Panc1 (cell line): Measurements from ENCODE around the gene DAB1. TPM values are rescaled to one million over a fixed set of nuclear protein-coding genes. Genes with fewer than 3 reads are reported as not detected.

Experiments
- ATAC-seq: fragments of 200-7000 bp; cut with Tn5 transposase; 2 replicates; pipeline ENCODE4 v1.9.1; 2020; ENCODE audit warnings: mild to moderate bottlenecking, moderate library complexity
- BruUV-seq: library from RNA; stranded (reverse); fragments of 400-500 nt; replicated peaks from 2 replicates; lab custom pipeline; 2021; lab: Mats Ljungman, UMichigan
- CTCF ChIA-PET: fragments of 300-600 bp; sonication (Branson Sonifier 250); formaldehyde crosslinking; loops from one replicate; lab custom pipeline; 2022; ENCODE audit warnings: antibody characterized with exemption; lab: Charles Lee
- POLR2A ChIA-PET: fragments of 300-600 bp; sonication (Branson Sonifier 250); formaldehyde crosslinking; loops from one replicate; lab custom pipeline; 2022; ENCODE audit warnings: antibody characterized with exemption; lab: Charles Lee
- DNase-seq: peaks from one replicate; pipeline ENCODE4 v3.0.0-alpha.2; 2010; ENCODE audit warnings: low read depth, low spot score
- H3K27ac ChIP-seq: 2 replicates; pipeline ENCODE4 v1.5.1; 2011; ENCODE audit warnings: mild to moderate bottlenecking, low read length, inconsistent platforms
- H3K27me3 ChIP-seq: fragments of 200-500 bp; sonication (Bioruptor generic); 2 replicates; pipeline ENCODE4 v1.6.0; 2014; ENCODE audit warnings: low read length, inconsistent platforms; ENCODE audit not compliant: control insufficient read depth, insufficient read depth
- H3K36me3 ChIP-seq: fragments of 200-500 bp; sonication (Bioruptor generic); 2 replicates; pipeline ENCODE4 v1.5.1; 2014; ENCODE audit warnings: inconsistent platforms, mild to moderate bottlenecking, low read length, moderate library complexity; ENCODE audit not compliant: control insufficient read depth, insufficient read depth
- H3K4me1 ChIP-seq: 2 replicates; pipeline ENCODE4 v1.5.1; 2011; ENCODE audit warnings: inconsistent platforms, mild to moderate bottlenecking, low read length, moderate library complexity; ENCODE audit not compliant: control insufficient read depth, insufficient read depth
- H3K4me3 ChIP-seq, 2 experiments: 2 replicates each; pipeline ENCODE4 v1.5.1; 2011 to 2012; ENCODE audit warnings: low read depth in 2 of 2, low read length in 2 of 2, mild to moderate bottlenecking in 2 of 2, inconsistent platforms in 1 of 2, moderate library complexity in 1 of 2
- H3K9me3 ChIP-seq: fragments of 200-500 bp; sonication (Bioruptor generic); 2 replicates; pipeline ENCODE4 v1.5.1; 2014; ENCODE audit warnings: low read depth, mild to moderate bottlenecking, inconsistent platforms, low read length, moderate library complexity; ENCODE audit not compliant: control insufficient read depth, insufficient read depth
- CTCF ChIP-seq: fragments of 450-650 bp; IDR thresholded peaks from 2 replicates; pipeline ENCODE4 v1.5.1; 2017; ENCODE audit warnings: mild to moderate bottlenecking
- POLR2AphosphoS5 ChIP-seq: IDR thresholded peaks from 2 replicates; pipeline ENCODE4 v1.6.1; 2012; ENCODE audit warnings: mild to moderate bottlenecking, low read depth, low read length, moderate library complexity
- REST ChIP-seq, 2 experiments: IDR thresholded peaks; 2 replicates each; pipeline ENCODE4 v1.6.1; 2011 to 2012; ENCODE audit warnings: low read depth in 2 of 2, control low read depth in 1 of 2, low read length in 1 of 2, mild to moderate bottlenecking in 1 of 2, moderate library complexity in 1 of 2; ENCODE audit not compliant: insufficient read depth in 1 of 2
- SIN3A ChIP-seq: IDR thresholded peaks from 2 replicates; pipeline ENCODE4 v1.6.1; 2012; ENCODE audit warnings: low read depth, mild to moderate bottlenecking, low read length, moderate library complexity, borderline replicate concordance; ENCODE audit not compliant: insufficient read depth
- TCF7L2 ChIP-seq: IDR thresholded peaks from 2 replicates; pipeline ENCODE4 v1.6.1; 2011; ENCODE audit warnings: mild to moderate bottlenecking, low read depth, low read length, inconsistent platforms
- in situ Hi-C: cut with HindIII; loops from 2 replicates; pipeline ENCODE4 v1.10.0; 2016; ENCODE audit warnings: low sequenced_read_pairs, low pct_unique_long_range_greater_than_20kb
- intact Hi-C: fragments of 100-400 bp; cut with micrococcal nuclease; formaldehyde crosslinking; loops from one replicate; pipeline ENCODE4 v1.10.0; 2022; ENCODE audit not compliant: unreplicated experiment
- total RNA-seq: library from RNA; stranded (reverse); gene quantifications from one replicate; pipeline ENCODE4 v1.2.1, GENCODE V29; 2021; ENCODE audit not compliant: unreplicated experiment

The DAB1 gene
- total RNA-seq, 1 experiment from 2014 or later, result 0.05 TPM

GRCh38 chr1:57033222-57034001 is 390.4 kb downstream of the DAB1 start:
- ChIA-PET CTCF (no interaction called here), POLR2A (no interaction called here)
- H3K4me1 ChIP-seq, result no peaks in the 10 kb centered on the region
- no peak overlapping the region for H3K4me3 ChIP-seq
- no peak for ATAC-seq
- BruUV-seq, result no TSS peak
- H3K27ac ChIP-seq, result no peak overlapping the region
- no peak for DNase-seq
- in situ Hi-C loops, result no loop called here
- no peaks in the 10 kb centered on the region for H3K36me3 ChIP-seq
- intact Hi-C loops, result loop anchor here (10.0 kb wide), 1 partner anchor 199 kb away; no protein-coding TSS in a partner anchor
- TF ChIP-seq SIN3A (no peak), POLR2AphosphoS5 (no peak), REST (IDR thresholded peaks at IDR 0.05; ENCODE audit: insufficient read depth in 1 of 2, low read depth in 2 of 2, low read length in 1 of 2) (no peak), CTCF (no peak), TCF7L2 (no peak)
- no peaks in the 10 kb centered on the region for H3K27me3 ChIP-seq
- no peaks in the 10 kb centered on the region for H3K9me3 ChIP-seq

- H3K36me3 ChIP-seq, result no peaks in the 10 kb centered on the region
- no peak overlapping the region for H3K27ac ChIP-seq
- TF ChIP-seq REST (IDR thresholded peaks at IDR 0.05; ENCODE audit: insufficient read depth in 1 of 2, low read depth in 2 of 2, low read length in 1 of 2) (no peak), TCF7L2 (no peak), POLR2AphosphoS5 (no peak)
- CTCF ChIA-PET, result no interaction called here
- POLR2A ChIA-PET, result no interaction called here
- intact Hi-C loops (no loop called here), in situ Hi-C loops (no loop called here)
- no peaks in the 10 kb centered on the region for H3K27me3 ChIP-seq
- H3K4me3 ChIP-seq, result no peak overlapping the region
- no peaks in the 10 kb centered on the region for H3K4me1 ChIP-seq
- no peaks in the 10 kb centered on the region for H3K9me3 ChIP-seq
- DNase-seq, result no peak
- ATAC-seq, result no peak
- no TSS peak for BruUV-seq
Observed at GRCh38 chr1:57026624-57027354, 397.1 kb downstream of the DAB1 start.
